Fibroblast of upper back skin (primary cell): ENCODE data around the gene SPAG17.

Experiments
- DNase-seq: peaks from one replicate; pipeline ENCODE4 v3.0.0-alpha.2; 2013

SPAG17 gene

DNA sequence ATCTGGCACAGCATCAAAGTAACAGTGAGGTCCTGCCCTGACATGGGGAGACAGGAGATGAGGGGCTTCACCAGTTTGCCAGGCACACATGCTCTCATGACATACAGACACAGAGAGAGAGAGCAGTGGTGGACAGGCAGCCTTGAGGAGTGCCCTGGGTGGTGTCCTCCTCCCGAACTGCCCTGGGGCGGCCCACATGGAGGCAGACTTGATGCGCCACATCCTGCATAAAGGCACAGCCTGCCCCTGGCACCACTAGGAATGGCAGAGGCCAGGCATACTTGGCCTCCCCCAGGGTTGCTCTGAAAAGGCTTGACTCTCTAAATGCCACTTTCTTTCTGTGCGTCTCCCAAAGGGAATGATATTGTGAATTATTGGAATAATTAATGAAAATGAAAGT lies 67.5 kb downstream of the SPAG17 start:
- DNase-seq = no peak

DNA sequence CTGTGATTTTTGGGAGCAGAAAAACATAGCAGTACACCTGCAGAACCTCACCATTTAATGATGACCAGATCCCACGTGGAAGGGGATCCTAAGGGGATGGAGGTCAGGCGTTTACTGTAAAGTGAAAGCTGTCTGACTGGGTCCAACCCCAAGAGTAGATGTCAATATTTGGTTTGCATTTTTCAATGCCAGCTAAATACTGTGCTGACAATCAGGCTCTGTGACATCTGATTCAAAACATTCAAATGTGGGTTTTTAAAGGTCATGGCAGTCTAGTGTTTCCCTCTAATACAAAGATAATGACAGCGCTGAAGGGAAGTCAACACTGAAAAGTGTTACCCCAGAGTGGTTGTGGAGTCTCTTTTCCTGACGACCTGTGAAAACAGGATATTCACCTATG lies 68.1 kb downstream of the SPAG17 start:
- DNase-seq = no peak

DNA sequence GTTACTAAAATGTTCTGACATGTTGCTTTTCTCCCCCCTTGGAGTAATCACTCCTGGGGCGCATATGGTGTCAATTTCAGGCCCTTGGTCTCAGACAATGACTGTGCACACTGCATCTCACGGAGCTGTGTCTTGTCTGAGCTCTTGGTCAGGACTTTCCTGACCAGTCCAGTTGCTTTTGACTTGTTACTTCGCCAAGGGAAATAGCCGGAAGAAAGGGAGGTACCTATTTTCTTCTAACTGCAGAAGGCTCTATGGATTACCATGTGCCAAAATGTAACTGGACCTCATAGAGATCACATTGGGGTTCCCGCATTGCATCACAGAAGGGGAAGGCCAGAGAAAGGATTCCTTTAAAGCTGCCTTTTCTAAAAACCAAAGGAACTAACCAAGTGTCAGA lies 68.6 kb downstream of the SPAG17 start:
- DNase-seq = peak; percentile 56

DNA sequence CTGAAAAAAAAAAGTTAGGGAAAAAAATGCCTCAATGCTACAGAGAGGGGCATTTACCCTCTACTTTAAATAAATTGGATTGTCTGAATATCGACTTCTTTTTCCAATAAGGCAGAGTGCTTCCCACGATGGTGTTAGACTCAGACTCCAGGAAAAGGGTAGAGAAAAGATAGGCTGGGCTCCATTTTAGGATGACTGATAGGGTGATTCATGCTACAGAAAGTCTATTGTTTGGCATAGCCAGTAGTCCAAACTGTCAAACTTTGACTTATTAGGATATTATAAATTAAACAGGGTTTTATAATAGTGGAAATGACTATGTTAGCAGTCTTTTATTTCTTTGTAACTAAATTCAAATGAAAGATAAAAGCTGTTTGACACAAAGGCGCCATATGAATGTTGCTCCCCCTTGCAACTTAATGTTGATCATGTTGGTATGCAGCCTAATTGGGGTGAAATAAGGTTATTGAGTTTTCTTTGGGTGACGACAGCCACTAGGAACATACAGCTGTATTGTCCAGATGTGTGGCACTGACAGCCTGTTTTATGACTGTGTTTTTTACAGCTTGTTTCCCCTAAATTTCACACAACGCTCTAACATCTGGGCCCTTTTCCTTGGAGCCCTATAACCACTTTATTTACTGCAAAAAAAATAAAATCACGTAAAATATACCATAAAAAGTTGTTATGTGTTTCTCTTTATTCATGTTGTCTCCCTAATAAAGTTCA lies 69.3 kb downstream of the SPAG17 start:
- peak; percentile 64 for DNase-seq

DNA sequence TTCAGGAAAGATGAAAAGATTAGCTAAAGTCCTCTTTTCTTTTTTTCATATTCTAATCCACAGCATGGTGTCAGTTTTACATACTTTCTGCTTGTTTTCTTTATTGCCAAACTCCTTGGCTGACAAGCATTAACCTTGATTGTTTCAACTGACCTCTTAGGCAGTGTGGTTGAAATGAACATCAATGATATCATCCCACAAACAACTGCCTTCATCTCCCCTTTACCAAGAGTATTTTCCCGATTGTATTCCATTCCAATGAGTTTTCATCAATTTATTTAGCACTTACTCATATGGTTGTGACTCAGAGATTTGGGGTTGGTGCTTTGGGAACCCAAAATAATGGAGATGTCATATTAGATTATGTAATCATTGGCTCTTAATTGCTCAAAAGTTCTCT lies 71.8 kb downstream of the SPAG17 start:
- DNase-seq = peak; percentile 67

DNA sequence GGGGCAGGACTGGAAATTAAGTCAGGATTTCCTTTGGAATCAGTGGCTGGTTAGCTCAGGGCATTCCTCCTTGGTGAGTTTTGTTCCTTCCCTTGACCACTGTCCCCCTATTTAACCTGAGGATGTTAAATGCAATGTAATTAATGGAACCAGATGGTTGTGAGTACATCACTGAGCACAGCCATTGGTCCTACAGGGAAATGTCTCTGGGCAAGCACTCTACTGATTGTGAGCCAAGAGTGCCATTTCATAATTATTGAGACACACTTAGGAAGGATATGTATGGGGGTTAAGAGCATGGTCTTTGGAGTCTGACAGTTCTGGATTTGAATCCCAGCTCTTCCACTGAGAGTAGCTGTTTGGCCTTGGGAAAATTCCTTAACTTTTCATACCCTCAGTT lies 74.4 kb downstream of the SPAG17 start:
- no peak for DNase-seq

DNA sequence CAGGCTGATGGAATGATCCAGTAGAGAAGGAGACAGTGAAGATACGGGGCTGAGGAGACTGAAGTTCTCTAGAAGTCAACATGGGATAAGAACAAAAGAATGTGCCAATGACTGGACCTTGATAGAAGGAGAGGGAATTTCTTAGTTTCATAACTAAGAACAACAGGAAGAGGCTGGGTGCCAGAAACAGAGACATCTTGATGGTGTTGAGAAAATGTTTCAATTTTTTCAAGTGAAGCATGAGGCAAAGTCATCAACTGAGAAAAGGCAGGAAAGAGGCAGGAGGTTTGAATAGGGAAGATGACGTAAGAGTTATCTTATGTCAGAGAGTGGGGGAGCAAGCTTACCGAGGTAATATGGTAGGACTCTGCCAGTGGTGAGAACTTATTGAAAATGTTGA lies 80.1 kb downstream of the SPAG17 start:
- peak; percentile 33 for DNase-seq

DNA sequence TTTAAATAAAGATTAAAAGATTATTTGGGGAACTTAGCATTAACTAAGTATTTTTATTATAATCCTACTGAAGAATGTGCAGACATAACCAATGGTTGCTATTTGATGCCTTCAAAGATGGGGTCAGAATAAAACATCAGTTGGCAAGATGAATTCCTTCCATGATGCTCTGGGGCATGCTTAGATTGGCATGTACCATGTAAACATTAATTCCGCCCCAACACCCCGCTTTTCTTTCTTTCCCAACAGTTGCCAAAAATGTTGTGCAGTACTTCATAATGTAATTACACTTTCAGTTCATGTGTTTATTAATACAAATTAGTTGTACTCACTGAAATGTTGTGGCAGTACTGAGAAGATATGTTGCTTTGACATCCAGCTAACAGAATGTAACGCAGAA lies 82.6 kb downstream of the SPAG17 start:
- DNase-seq = no peak

DNA sequence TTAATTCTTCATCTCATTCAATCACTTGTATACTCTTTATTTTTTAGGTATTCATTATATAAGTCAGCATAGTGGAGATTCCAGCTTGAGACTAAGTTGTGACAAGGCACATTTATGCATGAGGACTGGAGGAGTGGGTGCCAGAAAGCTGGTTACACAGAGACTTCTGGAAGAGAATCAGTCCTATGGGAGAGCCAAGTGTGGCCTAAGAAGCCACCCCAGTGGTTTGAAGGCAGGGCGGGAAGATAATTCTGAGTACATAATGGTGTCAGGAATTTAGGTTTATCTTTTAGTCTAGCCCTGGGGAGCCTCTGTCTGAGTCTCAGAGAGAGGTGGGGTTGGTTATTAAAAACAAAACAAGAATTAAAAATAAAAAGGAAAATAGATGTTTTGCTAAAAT lies 83.0 kb downstream of the SPAG17 start:
- DNase-seq = no peak

DNA sequence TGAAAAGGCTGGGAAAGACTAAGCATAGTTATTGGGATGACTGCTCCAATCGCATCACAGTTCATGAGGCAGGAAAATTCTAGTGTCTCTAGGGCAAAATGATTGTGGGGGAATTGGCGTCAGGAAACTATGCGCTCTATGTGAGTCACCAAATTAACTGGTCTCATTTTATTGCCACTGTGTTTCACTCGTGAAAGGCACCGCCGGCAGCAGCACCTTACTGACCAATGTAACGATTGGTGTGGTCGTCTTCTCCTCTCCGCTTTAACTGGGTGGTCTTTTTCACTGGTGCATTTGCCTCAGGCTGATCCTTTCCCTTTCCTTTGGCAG lies 83.5 kb downstream of the SPAG17 start:
- peak; percentile 75 for DNase-seq

DNA sequence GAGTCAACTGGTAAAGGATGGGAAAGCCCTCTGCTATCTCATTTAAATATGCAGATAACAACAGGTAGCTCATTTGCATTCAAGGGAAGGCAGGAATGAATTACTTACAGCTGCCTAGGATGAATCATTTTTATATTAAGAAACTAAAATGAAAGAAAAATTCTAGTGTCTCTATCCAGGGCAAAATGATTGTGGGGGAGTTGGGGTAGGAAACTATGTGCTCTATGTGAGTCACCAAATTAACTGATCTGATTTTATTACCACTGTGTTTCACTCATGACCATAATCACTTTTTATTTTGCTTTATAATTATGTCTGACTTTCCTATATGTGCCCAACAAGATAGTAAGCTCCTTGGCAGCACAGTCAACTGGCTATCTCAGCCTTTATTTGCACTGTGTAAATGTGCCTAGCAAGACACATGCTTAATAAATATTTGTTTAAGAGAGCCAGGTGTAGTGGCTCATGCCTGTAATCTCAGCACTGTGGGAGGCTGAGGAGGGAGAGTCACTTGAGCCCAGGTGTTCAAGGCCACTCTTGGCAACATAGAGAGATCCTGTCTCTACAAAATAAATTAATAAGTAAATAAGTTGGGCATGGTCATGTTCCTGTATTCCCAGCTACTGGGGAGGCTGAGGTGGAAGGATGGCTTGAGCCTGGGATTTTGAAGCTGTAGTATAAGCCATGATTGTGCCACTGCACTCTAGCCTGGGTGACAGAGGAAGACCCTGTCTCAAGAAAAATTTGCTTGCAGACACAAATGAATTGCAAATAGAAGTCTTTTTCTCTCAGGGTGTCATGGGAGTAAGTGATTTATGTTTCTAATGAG lies 84.1 kb downstream of the SPAG17 start:
- DNase-seq = peak; percentile 60

DNA sequence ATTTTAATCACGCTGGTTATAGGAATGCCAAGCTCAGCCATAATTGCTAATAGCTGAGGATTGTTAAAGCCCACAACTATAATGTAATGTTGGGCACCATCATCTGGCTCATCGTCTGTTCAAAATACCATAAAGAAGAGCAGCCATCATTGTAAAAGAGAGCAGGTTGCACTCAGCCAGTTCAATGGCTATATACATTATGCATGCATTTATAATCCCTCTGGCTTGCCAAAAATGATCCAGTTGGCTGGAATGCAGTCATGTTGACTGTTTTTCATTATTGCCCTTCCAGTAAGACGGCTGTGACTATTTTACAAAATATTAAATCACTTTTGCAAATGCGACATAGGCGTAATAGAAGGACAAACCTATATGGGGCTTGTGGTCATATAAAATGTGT lies 85.3 kb downstream of the SPAG17 start:
- DNase-seq = peak; percentile 62

DNA sequence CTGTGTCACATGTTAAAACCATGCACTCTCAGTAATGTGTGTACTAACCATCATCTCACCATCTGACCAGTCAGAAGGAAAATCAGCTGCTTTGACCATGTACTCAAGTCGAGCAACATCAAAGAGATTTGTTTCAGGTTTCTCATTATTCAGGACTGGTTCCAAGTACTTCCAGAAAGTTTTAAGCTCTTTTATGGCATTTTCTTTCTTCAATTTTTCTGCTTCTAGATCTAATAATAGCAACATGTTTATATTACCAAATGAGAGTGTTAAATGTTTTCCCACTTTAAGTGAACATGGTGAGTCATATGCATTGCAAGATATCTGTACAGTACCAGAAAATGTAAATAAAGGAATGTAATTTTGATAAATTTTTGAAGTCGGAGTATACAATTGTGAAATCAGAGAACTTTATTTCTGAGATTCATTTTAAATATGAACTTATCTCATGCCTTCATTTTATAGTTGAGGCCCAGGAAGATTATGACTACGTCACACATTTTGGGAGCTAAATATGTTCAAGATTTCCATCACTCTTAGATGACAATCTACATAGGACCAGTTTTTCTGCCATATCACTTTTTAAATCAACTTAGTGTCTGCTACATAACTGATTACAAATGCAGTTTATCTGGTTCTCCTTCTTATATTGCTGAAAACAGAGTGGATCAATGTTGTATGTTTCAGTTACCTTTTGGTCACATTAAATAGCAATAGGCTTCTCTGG lies 87.2 kb downstream of the SPAG17 start:
- DNase-seq = peak; percentile 66

DNA sequence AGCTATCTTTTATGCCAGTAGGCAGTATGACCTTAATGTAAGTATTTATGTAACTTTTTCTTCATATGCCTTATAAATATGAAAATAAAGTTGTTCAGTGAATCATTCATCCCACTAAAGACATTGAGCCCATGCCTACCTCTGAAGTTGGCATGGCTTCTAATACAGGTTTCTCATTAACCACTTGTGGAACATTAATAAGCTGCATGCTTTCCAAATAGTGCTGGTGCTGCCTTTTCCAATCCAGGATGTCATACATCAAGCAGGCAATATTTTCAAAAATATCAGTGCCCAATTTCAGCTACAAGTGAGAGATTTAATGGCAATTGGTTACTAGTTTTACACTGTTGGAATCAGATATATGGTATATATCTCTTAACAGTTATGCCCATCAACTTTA lies 92.0 kb downstream of the SPAG17 start:
- DNase-seq = no peak

DNA sequence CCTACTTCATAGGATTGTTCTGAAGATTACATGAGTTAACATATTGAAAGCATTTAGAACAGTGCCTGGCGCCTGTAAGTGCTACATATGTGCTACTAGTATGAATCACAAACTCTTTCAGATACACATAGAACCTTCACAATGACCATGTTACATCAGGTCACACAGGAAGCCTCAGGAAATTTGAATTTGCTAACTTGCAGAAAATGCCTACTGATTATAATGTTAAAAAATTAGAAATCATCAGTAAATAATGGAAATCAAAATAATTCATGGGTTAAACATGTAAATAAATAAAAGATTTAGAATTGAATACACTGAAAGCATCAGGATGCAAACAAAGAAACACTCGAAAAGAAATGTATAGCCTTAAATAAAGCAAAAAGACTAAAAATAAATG lies 94.9 kb downstream of the SPAG17 start:
- no peak for DNase-seq

DNA sequence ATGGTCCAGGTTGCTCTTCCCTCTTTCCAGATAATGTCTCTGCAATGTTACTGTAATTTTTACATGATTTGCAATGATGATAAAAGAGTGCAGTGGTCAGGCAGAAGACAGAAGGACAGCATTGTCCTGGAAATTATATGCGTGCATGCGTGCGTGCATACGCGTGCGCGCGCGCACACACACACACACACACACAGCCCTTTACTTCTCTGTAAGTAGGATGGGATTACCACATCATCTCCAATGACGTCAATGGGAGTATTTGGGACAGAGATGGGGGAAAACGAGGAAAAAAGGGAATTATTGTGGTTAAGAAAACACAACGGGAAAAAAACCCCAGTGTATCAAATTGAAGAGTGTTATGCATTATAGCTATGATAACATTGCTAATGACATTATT lies 99.7 kb downstream of the SPAG17 start:
- no peak for DNase-seq

DNA sequence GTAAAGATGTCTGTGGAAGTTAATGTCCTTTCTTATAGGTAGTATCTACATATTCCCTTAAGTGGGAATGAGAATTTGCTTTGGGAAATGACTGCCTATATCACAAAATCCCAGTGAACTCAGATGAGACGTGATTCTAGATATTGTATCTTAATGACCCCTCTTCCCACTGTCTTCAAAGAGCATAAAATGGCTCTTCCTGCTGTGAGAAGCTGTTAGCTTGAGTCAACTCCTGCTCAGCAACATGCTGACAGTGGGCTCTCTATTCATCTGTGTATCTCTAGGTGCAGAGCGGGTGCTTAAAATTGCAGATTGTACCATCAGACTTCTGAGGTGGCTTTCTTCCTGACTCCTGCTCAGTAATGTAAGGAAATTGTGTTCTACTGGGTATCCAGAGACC lies 100.6 kb downstream of the SPAG17 start:
- no peak for DNase-seq

DNA sequence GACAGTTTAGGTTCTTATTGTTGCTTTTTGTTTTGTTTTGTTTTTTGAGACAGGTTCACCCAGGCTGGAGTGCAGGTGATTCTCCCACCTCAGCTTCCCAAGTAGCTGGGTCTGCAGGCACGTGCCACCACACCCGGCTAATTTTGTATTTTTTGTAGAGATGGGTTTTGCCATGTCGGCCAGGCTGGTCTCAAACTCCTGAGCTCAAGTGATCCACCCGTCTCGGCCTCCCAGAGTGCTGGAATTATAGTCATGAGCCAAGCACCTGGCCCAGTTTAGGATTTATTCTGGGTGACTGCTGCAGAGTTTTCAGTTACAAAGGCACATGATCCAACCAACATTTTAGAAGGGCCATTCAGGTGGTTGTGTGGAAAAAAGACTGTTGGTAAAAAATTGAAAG lies 102.0 kb downstream of the SPAG17 start:
- DNase-seq = no peak

DNA sequence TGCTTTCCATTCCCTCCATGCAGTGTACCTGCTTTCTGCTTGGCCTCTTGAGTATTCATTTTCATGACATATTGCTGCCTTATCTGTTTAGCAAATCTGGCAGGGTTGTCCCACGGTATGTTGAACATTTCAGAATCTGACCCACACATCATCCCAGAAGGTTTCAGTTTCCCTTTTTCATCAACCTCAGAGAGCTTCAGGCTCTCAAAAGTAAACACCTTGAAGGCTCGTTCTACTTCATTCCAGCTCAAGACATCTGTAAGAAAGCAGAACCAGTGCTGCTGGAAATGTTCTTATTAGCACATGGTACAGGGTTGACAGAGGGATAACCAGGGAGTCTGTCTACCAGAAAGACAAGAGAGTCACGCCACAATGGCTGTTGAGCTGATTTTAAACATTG lies 103.6 kb downstream of the SPAG17 start:
- no peak for DNase-seq

DNA sequence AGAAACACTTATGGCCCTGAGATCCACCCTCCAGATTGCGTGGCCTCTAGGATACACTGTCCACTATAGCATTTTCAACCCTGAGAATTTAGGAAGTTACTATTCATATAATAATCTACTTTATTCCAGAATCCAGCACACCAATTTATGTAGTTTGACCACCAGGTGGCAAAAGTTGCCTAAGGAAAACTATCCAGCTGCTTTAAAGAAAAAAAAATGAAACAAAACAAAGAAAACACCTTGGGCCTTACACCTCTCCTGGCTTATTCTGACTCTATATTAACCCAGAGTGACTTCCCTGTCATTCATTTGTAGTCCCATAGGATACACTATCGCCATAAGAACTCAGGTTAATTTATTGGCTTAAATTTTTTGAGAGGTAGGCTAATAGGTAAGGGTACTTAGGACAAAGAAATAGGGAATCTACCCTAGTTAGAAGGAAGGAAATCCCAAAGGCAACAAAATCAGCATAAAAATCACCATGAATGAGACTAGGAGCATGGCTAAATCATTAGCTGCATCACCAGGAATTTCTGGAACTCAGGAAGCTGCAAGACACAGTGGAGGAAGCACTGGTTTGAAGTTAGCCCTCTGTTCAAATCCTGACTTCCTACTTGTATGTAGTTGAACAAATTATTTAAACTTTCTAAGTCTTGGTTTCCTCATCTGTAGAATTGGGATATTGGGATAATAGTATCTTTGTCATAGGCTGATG lies 107.5 kb downstream of the SPAG17 start:
- peak; percentile 50 for DNase-seq

DNA sequence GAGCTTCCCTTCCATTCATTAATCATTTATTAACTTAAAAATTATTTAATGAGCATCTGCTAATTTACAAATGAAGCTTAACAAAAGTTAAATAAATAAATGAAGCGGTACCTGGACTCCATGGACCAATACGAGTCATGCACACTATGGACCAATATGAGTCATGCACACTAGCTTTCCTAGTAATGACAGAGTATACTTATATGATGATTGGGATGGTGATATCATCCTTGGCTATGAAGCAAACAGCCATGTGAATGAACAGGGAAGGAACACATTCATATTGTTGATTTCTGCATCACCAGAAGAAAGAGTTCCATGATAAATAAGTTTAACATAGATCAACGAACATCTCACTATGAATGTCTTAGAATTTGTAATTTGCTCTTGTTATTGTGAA lies 109.9 kb downstream of the SPAG17 start:
- peak; percentile 60 for DNase-seq

DNA sequence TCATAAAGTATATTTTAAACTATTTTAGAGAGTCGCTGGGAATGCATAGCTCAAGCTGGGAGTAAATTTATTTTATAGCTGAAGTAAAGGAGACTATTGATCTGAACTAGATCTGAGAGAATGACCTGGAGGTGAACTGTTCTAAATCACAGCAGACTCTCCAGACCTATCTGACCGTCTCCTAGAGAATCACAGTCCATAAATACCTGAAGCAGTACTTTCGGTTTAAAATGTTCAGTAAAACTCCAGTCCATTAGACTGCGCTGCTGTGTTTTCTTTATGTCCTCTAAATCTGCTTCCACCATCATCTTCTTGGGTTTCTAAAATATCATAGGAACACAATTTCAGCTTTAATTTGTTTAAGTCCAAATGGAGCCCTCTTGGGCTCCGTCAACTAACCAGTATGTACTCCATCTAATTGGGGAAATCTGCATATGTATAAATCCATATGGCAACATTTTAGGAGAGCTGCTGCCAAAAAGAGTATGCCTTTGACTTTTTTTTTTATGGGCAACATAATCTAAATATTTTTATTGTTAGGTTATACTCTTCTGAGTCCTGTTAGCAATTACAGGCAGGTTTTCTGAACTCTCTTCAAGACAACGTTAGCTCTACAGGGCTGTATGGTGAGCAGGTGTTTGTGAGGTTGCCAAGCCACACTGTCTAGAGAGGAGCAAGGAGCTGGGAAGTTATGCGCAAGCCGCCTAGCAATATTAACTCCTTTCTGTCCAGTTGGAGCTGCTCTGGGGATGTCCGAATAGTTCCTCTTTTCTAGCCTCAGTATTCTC lies 111.2 kb downstream of the SPAG17 start:
- peak; percentile 84 for DNase-seq

DNA sequence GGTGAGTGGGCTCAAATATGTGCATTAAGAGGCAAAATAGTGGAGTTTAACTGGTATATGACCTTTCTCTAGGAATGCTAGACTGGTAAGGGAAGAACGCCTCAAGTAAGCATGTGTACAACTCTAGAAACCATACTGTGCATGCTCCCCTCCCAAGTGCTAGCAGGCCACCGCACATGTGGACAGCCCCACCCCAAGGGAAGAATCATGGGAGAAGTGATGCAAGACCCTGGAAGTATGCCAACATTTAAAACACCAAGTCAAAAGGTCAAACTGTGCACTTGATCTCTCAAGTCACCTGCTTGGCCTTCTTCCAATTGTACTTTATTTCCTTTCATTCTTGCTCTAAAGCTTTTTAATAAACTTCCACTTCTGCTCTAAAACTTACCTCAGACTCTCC lies 135.0 kb downstream of the SPAG17 start:
- no peak for DNase-seq
